Right renal cortex interstitium (tissue), 3 donors: Measurements from ENCODE around the gene SVOP. TPM values are rescaled to one million over a fixed set of nuclear protein-coding genes. Genes with fewer than 3 reads are reported as not detected.

ENCODE experiments used
- DNase-seq, 3 donors: peaks; one replicate each; pipeline ENCODE4 v3.0.0-alpha.2; 2013; ENCODE audit warnings: low read depth in 3 of 3, low spot score in 2 of 3
- polyA plus RNA-seq, 3 donors: library from polyadenylated mRNA; unstranded; fragments of 120-200 nt; gene quantifications; one replicate each; pipeline ENCODE4 v1.2.1, GENCODE V29; 2013; ENCODE audit not compliant: insufficient read length in 3 of 3

Gene SVOP
- polyA plus RNA-seq, 3 donors = 0.03 to 0.11 (median 0.08) TPM

DNA sequence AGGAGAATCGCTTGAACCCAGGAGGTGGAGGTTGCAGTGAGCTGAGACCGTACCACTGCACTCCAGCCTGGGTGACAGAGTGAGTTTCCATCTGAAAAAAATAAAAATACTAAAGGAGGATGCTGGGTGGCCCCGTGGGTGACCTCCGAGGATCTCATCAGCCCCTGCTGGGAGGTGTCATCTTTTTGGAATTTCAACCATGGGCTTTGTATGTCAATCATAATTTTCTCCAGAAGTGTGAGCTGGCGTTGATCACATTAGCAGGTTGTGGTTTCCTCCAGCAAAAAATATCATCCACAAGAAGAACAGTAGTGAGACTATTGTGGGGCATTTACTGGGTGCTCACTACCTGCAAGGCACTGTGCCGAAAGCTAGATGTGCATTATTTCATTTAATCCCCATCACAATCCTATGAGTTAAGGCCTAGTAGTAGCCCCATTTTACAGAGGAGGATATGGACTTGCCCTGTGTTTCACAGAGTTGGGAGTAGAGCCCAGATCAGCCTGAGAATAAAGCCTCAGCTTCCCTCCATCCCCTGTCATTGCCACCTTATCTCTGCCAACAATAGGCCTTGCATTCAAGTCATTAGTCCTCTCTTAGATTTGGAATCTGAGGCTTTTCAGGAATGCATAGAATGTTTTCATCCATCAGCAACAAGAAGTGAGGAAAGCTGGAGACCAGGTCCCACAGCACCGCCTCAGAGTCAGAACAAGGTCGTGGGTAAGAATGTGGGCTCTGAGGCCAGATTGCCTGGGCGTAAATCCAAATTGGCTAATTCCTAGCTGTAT, 39.8 kb downstream of the SVOP start:
- DNase-seq = no peak

DNA sequence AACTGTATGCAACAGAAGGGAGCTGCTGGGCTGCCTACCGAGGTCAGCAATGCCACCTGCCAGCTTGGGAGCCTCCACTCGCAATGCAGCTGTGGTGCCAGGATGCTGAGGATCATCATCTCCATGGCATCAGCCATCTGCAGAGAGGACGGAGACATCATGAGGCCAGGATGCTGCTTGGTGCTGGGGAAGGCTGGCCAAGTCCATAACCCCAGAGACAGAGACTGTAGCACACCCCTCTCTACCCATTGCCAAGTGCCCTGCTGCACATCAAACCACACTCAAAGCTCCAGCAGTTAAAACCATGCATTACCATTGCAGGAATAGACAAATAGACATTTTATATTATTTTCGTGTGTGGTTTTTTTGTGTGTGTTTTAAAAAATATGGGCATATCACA, 43.5 kb downstream of the SVOP start:
- DNase-seq = no peak

DNA sequence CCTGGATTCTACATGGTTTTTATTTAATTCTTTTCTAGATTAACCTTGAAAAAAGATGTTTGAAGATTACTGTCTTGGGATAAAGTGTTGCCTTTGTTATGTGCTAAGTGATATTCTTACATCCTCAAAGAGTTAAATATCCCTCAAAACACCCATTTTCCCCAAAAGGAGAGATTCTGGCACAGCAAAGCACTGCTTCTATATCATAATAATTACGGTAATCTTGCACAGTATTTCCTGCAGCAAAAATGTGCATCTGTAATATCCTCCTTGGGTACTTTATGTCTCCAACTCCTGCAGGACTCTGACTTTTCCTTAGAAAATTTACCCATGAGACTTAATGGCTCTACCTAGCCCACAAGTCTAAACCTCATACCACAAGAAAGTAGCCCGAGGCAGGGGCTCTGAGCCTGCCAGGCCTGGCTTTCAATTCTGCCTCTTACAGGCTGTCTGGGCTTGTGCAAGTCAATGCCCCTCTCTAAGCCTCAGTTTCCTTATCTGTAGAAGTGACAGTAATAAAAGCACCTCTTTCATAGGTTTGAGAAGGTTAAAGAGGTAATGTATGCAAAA, 45.8 kb downstream of the SVOP start:
- no peak for DNase-seq

- DNase-seq = no peak
Measured at GRCh38 chr12:108973629-108974152, 47.2 kb downstream of the SVOP start.

GRCh38 chr12:108972358-108972757, 48.5 kb downstream of the SVOP start:
- DNase-seq = no peak

GRCh38 chr12:108969622-108970021, 51.2 kb downstream of the SVOP start:
- no peak for DNase-seq

DNA sequence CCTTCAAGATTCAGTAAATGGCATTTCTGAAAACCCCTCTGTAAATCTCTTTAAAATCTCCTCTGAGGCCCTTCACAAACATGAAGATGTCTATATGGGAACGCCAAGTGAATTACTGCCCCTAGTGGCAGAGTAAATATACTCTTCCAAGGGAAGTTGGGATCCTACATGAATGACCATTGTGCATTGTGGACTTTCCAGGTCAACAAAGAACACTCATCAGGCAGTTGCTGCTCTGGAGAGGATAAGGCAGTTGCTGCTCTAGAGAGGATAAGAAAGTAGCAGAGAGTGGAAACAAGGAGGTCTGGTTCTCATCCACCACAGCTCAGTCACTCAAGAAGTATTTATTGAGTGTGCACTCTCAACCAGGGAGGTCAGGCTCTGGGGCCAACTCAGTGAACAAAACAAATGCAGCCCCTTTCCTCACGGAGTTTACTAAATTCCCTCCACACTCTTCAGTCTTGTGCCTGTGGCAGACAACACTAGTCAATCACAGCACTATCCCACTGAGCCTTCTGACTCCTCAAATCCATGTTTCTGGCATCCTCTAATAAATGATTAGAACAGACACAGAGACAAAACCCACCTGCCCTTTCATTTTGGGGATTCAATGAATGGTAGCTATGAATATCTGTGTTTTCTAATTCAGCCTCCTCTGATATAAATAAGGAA, 52.9 kb downstream of the SVOP start:
- no peak for DNase-seq

DNA sequence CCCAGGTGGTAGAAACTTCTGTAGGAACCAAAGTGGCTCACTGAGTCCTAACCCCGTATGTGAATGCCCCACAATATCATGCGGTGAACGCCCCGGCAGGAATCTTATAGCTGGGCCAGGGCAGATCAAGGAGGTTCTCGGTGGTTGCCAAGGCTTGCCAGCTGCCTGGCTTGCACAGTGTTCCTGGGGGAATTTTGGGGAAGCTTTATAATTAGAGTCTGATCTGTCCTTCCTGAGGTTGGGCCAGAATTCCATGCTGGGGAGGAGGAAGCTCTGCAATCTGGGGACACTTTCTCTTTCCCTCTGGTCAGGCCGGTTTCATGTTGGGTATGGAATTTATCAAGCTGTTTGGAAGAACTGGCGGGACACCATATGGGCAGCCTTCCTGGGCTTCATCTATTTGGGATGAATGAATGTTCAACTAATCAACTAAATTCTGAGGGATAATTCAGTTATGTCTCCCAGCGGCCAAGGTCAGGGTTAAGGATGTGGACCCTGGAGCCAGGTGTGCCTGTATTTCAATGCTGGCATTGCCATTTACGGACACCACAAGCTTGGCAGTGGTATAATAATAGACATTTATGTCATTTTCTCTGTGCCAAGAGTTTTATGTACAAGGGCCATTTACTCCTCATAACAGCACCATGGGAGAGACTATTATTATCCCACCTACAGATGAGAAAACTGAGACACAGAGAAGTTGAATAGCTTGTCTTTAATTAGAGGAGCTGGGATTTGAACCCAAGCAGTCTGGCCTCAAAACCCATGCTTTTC, 54.3 kb downstream of the SVOP start:
- no peak for DNase-seq

- DNase-seq = no peak
Measured at GRCh38 chr12:108965886-108966285, 55.0 kb downstream of the SVOP start.

DNA sequence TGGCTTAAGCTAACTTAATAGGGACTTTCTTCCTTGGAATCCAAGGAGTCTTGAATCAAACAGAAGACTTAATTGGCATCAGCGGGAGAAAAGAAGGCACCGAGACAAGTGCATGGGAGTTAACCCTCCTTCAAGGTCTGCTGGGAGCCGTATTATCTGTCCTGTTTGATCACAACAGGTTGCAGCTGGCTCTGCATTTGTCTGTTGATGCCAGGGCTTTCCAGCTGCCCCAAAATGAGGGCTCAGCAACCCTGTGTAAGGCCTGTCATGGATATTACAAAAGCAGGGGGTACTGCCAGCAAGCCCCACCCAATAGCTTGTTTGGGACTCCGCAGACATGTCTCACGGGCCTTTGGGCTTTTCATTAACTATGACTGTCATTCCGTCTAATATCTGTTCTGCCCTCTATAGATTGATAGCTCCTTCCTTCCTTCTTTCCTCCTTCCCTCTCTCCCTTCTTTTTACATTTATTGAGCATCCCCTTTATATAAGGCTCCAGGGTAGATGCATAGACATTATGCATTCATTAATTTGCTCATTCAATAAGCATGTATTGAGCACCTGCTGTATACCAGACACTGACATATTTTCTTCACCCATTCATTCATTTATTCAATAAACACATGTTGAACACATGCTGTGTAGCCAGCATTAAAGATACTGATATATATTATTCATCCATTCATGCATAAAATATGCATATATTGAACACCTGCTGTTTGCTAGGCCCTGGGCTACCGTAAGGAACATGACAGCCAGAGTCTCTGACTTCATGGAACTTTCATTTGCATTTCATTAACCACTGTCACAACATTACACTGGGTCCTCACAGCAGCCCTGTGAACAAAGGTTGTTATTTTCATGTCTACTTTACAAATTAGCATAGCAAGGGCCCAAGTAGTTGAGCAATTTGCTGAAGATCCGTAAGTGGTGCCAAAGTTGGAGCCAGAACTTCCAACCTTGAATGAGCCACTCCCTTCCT, 56.2 kb downstream of the SVOP start:
- no peak for DNase-seq

GRCh38 chr12:108962256-108962655, 58.6 kb downstream of the SVOP start:
- DNase-seq = no peak

DNA sequence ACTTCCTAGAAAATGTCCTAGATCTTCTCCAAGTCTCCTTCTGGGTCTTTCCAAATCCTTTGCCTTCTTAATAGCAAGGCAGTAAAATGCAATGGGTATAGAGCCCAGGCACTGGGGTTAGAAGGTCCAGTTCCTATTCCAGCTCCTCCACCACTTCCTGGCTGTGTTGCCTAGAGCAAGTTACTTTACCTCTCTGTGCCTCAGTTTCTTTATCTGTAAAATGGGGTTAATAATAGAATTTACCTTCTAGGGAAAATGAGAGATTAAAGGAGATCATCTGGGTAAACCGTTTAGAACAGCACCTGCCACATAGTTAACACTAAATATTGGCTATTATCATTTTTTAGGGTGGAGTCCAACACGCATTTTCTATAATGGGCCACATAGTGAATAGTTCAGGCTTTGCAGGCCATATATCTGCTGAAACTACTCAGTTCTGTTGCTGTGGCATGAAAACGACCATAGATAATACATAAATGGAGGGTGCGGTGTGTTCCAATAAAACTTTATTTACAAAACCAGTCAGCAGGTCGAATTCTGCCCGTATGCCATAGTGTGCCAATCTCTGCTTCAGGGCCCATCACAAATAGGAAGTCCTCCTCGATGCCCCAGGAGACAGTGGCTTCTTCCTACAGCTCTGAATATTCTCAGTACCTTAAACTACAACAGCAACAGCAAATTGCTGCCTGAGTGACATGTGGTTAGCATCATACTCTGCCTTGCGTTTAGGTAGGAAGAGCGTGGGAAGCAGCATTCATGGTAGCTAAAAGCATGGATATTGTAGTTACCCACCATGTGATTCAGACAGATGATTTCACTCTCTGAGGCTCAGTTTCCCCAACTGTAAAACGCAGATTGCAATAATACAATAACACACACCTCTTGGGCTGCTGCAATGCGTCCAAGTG, 60.9 kb downstream of the SVOP start:
- no peak for DNase-seq

GRCh38 chr12:108955225-108955835, 65.5 kb downstream of the SVOP start:
- DNase-seq = peak; percentile 67 to 90 (median 82)

DNA sequence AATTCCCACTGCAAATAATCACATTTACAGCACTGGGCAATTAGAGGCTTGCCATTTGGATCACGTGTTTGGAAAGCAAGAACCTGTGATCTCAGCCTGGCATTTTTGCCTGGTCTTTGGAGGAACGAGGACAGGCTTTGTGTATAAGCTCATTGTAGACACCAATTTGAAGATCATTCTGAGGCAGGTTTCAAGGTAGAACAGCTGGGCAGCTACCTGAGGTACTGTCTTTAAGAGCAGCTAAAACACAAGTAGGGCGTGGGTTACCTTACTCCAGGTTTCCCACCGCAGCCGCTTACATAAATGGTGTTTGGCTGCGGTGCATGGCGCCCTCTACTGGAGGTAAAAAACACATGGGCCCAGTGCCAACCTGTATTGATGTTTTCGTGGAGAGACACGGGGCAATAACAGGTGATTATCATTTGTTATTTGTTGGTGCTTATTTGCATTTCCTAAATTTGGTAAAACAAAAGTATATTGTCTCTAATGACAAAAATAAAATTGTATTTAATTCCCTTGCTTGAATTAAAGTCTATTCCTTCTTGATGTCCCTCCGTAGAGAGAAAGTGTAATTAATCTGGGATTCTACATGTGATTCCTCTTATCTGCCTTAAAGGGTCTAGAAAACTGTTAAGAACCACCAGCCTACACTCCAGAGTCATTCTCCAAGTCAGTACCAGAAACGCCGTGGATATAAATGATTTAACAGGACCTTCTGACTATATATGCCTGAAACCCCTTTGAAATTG, 69.7 kb downstream of the SVOP start:
- DNase-seq = peak; percentile 48 to 57 (median 52)

DNA sequence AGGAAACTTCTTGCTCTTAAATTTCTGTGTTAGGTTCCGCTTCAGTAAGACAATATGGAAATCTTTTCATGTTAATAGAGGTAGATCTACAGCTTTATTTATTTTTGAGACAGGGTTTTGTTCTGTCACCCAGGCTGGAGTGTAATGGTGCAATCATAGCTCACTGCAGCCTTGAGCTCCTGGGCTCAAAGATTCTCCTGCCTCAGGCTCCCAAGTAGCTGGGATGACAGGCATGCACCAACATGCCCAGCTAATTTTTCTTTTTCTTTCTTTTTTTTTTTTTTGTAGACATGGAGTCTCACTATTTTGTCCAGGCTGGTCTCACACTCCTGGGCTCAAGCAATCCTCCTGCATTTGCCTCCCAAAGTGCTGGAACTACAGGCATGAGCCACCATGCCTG, 70.9 kb downstream of the SVOP start:
- DNase-seq = no peak

DNA sequence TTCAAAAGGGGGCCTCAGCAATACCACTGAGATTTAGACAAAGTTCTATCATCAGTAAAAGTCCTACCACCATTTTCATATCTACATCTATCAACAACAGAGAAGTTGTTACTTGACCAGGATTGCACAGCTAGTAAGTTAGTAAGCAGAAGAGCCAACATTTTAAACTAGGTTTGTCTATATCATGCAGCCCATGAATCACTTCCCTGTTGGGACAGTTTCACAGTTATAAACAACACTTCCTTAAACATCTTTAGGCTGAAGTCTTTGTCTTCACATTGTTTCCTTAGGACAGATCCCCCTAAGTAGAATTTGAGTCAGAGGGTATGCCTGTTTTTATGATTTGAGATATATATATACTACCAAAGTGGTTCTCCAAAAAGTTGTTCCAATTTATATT, 72.5 kb downstream of the SVOP start:
- no peak for DNase-seq

GRCh38 chr12:108947097-108947496, 73.8 kb downstream of the SVOP start:
- no peak for DNase-seq

DNA sequence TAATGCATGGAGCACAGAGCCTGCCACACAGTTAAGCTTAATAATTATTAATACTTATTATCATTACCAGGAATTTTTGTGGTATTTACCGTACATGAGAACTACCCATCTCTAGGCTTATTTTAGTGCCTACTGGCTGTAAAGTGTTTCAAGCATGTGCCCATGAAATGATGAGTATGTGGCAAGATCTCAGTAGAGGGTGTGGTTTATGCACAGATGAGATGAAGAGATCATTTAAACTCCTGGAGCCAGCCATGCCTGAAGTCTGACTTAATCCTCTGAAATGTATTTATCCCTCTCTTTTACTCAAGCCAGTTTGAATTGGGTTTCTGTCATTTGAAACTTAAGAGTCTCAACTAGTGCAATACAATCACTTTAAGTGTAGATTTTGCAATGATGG, 80.7 kb downstream of the SVOP start:
- DNase-seq = no peak
